ENCODE results near the gene PRKCQ.
"Not testable (repeated sequence)": the region's sequence is repeated elsewhere in the genome, so short reads cannot be mapped to it uniquely, and the experiment has no call there.

DNA sequence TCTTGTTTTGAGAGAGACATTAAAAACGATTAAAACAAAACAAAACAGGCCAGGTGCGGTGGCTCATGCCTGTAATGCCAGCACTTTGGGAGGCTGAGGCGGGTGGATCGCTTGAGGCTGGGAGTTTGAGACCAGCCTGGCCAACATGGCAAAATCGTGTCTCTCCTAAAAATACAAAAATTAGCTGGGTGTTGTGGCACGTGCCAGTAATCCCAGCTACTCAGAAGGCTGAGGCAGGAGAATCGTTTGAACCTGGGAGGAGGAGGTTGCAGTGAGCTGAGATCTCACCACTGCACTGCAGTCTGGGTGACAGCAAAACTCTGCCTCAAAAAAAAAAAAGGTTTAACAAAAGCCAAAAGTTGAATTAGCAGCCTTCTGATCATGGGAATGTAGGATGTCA lies 1.1 kb upstream of the PRKCQ start:
- TF ChIP-seq, protein P1, sequence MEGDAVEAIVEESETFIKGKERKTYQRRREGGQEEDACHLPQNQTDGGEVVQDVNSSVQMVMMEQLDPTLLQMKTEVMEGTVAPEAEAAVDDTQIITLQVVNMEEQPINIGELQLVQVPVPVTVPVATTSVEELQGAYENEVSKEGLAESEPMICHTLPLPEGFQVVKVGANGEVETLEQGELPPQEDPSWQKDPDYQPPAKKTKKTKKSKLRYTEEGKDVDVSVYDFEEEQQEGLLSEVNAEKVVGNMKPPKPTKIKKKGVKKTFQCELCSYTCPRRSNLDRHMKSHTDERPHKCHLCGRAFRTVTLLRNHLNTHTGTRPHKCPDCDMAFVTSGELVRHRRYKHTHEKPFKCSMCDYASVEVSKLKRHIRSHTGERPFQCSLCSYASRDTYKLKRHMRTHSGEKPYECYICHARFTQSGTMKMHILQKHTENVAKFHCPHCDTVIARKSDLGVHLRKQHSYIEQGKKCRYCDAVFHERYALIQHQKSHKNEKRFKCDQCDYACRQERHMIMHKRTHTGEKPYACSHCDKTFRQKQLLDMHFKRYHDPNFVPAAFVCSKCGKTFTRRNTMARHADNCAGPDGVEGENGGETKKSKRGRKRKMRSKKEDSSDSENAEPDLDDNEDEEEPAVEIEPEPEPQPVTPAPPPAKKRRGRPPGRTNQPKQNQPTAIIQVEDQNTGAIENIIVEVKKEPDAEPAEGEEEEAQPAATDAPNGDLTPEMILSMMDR (IDR thresholded peaks at IDR 0.05; ENCODE audit: control extremely low read depth in 1 of 3, insufficient read depth in 1 of 3, low read depth in 1 of 3, low read length in 3 of 3) = not testable (repeated sequence)
- not testable (repeated sequence) for TF ChIP-seq EP300 (IDR thresholded peaks at IDR 0.05; ENCODE audit: borderline replicate concordance in 1 of 2, low read depth in 2 of 2, low read length in 2 of 2)
